ENCODE data around the gene ATE1.

DNA sequence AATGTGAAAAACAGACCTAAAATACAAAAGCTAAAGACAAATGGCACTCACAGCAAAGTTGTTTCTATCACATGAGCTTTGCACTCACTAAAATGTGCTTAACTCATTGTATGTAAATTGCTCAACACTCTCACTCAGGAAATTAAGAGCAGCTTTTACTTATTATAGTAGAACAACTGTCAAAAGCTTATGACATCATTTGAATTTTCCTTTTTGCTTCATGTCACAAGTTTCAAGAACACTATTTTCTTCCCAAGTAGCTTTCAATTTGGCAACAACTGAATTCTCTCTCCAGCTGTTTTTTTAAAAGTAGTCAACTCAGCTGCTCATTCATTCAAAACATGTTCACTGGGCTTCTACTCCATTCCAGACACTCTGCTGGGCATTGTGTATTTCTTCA lies 46.9 kb downstream of the ATE1 start:
- TF ChIP-seq POLR2A (IDR thresholded peaks at IDR 0.05), result no peak
- TF ChIP-seq, protein P1, sequence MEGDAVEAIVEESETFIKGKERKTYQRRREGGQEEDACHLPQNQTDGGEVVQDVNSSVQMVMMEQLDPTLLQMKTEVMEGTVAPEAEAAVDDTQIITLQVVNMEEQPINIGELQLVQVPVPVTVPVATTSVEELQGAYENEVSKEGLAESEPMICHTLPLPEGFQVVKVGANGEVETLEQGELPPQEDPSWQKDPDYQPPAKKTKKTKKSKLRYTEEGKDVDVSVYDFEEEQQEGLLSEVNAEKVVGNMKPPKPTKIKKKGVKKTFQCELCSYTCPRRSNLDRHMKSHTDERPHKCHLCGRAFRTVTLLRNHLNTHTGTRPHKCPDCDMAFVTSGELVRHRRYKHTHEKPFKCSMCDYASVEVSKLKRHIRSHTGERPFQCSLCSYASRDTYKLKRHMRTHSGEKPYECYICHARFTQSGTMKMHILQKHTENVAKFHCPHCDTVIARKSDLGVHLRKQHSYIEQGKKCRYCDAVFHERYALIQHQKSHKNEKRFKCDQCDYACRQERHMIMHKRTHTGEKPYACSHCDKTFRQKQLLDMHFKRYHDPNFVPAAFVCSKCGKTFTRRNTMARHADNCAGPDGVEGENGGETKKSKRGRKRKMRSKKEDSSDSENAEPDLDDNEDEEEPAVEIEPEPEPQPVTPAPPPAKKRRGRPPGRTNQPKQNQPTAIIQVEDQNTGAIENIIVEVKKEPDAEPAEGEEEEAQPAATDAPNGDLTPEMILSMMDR (IDR thresholded peaks at IDR 0.05), result no peak

All from esophagus squamous epithelium (tissue), 4 donors.